IPS-18a (cell line): ENCODE results near the gene TENT4A.

Experiments
- H3K27ac ChIP-seq: one replicate; pipeline ENCODE4 v1.5.1; 2013; ENCODE audit warnings: low read length
- H3K27me3 ChIP-seq: one replicate; pipeline ENCODE4 v1.6.1; 2013; ENCODE audit warnings: mild to moderate bottlenecking, low read length; ENCODE audit not compliant: control insufficient read depth, insufficient read depth
- H3K36me3 ChIP-seq: one replicate; pipeline ENCODE4 v1.6.1; 2013; ENCODE audit warnings: low read depth, low read length; ENCODE audit not compliant: control insufficient read depth
- H3K4me1 ChIP-seq: one replicate; pipeline ENCODE4 v1.6.1; 2013; ENCODE audit warnings: low read depth, low read length; ENCODE audit not compliant: control insufficient read depth
- H3K4me3 ChIP-seq: one replicate; pipeline ENCODE4 v1.5.1; 2013; ENCODE audit warnings: low read length
- H3K9ac ChIP-seq: one replicate; pipeline ENCODE4 v1.6.1; 2013; ENCODE audit warnings: mild to moderate bottlenecking, low read length, moderate library complexity
- H3K9me3 ChIP-seq: one replicate; pipeline ENCODE4 v1.6.1; 2013; ENCODE audit warnings: low read depth, low read length; ENCODE audit not compliant: control insufficient read depth

The TENT4A gene

DNA sequence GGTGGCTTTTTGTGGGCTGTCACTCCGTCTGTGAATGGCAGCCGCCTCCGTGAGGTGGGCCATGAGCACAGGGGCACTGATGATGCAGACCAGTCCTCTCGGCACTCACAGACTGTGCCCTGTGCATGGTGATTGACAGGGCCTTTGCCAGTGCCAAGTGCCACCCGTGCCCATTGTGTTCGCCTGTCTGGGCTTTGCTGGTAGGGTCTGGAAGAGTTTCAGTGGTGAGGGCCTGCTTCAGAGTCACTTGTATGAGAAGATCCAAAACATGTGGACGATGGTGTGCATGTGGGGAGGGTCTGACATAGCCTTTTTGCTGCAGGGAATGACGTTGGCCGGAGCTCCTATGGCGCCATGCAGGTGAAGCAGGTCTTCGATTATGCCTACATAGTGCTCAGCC lies 34.9 kb downstream of the TENT4A start:
- peaks cover 63% of the 10 kb centered on the region for H3K36me3 ChIP-seq
- H3K27ac ChIP-seq = no peak overlapping the region

GRCh38 chr5:6749026-6749716 lies 35.9 kb downstream of the TENT4A start:
- Histone ChIP-seq H3K9me3 (no peaks in the 10 kb centered on the region), H3K36me3 (peaks cover 61% of the 10 kb centered on the region), H3K27ac (no peak overlapping the region), H3K9ac (no peak overlapping the region), H3K4me3 (no peak overlapping the region), H3K27me3 (no peaks in the 10 kb centered on the region), H3K4me1 (no peaks in the 10 kb centered on the region)

More for the DNA sequence above, 34.9 kb downstream of the TENT4A start:
- H3K9ac ChIP-seq = no peak overlapping the region
- no peak overlapping the region for H3K4me3 ChIP-seq
- no peaks in the 10 kb centered on the region for H3K9me3 ChIP-seq
- no peaks in the 10 kb centered on the region for H3K27me3 ChIP-seq
- no peaks in the 10 kb centered on the region for H3K4me1 ChIP-seq

DNA sequence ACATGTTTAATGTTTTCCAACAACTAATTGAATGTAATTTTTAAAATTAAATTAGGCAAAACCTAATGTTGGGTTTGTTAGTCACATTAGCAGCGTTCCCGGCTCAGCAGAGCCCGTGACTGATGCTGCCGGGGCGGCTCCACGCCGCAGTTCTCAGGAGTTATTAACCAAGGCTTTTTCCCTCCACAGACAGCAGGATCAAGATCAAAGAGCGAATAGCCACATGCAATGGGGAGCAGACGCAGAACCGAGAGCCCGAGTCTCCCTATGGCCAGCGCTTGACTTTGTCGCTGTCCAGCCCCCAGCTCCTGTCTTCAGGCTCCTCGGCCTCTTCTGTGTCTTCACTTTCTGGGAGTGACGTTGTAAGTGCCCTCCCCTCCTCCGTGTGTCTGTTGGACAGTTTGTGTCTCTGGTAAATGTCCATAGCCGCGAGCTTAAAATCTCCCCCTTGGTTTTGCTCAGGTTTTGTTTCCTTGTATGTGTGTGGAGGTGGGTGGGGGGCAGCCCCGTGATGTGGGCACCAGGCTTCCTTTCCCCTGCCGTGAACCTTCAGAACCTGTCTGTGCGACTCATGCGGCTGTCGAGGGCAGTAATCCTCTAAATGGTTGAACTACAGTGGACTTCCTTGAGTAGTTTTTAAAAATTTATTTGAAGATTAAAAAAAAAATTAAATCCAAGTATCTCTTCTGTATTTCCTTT lies 37.1 kb downstream of the TENT4A start:
- Histone ChIP-seq H3K9ac (no peak overlapping the region), H3K27me3 (no peaks in the 10 kb centered on the region), H3K27ac (no peak overlapping the region), H3K4me3 (no peak overlapping the region), H3K9me3 (no peaks in the 10 kb centered on the region), H3K4me1 (no peaks in the 10 kb centered on the region), H3K36me3 (peaks cover 70% of the 10 kb centered on the region)

DNA sequence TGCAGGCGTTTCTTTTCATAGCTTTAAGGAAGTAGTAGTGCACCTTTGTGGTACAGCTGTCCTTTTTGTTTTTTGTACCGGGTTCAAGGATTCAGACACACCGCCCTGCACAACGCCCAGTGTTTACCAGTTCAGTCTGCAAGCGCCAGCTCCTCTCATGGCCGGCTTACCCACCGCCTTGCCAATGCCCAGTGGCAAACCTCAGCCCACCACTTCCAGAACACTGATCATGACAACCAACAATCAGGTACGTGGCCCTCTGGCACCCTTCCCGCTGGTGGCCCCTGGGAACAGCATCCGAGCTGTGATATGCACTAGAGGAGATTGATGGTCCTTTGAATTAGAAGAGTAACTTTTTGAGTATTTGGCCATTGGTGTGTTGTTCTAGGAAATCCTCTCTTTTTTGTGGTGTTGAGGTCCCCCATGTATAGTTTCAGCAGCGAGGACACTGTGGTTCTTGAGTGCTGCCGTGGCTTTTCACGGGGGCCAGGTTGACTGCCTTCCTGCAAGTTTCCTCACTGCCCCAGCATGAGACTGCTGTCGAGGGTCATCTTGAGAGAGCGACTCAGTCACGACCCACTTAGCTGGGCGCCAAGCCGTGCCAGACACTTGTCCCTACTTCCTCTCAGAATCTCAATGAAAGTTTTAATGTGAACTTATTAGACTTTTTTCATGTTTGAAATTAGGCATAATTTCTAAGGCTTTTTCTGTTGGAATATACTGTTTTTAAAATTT lies 37.9 kb downstream of the TENT4A start:
- Histone ChIP-seq H3K36me3 (peaks cover 70% of the 10 kb centered on the region), H3K4me1 (no peaks in the 10 kb centered on the region), H3K4me3 (no peak overlapping the region), H3K9me3 (no peaks in the 10 kb centered on the region), H3K9ac (no peak overlapping the region), H3K27ac (no peak overlapping the region), H3K27me3 (no peaks in the 10 kb centered on the region)

DNA sequence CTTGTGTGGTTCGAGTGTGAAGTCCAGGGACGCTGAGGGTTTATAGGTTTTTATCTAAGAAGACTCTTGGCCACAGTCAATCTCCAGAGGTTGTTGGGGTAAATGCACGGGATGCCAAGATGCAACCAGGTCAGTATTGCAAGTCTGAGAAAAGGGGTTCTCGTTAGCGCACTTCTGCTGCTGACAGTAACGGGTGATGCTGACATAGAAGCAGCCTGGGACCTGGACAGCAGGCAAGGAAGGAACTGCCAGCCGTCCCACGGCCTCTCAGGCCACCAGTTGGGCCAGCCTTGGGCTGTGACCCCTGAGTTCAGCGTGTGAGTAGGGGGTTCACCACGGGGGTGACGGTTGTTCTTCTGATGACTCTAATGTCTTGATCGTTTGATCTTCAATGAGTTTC lies 39.0 kb downstream of the TENT4A start:
- peaks cover 68% of the 10 kb centered on the region for H3K36me3 ChIP-seq
- H3K9ac ChIP-seq = no peak overlapping the region
- H3K27ac ChIP-seq = no peak overlapping the region
- H3K4me1 ChIP-seq = no peaks in the 10 kb centered on the region
- H3K4me3 ChIP-seq = no peak overlapping the region
- no peaks in the 10 kb centered on the region for H3K27me3 ChIP-seq
- no peaks in the 10 kb centered on the region for H3K9me3 ChIP-seq

DNA sequence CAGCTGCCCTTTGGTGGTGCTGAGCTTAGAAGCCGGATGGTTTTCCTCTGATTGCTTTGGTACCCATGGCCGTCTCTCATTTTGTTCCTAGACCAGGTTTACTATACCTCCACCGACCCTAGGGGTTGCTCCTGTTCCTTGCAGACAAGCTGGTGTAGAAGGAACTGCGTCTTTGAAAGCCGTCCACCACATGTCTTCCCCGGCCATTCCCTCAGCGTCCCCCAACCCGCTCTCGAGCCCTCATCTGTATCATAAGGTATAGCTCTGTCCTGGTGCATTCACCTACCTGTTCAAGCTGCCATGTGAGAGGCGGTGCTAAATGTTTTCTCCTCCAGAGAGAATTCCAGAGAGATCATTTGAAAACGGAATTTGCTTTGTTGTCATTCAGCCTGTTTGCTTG lies 39.5 kb downstream of the TENT4A start:
- H3K27ac ChIP-seq = no peak overlapping the region
- H3K36me3 ChIP-seq = peaks cover 64% of the 10 kb centered on the region
- no peak overlapping the region for H3K4me3 ChIP-seq
- no peaks in the 10 kb centered on the region for H3K4me1 ChIP-seq
- no peaks in the 10 kb centered on the region for H3K27me3 ChIP-seq
- H3K9ac ChIP-seq = no peak overlapping the region
- no peaks in the 10 kb centered on the region for H3K9me3 ChIP-seq

- Histone ChIP-seq H3K4me3 (no peak overlapping the region), H3K9me3 (no peaks in the 10 kb centered on the region), H3K27me3 (no peaks in the 10 kb centered on the region), H3K4me1 (no peaks in the 10 kb centered on the region), H3K36me3 (peaks cover 62% of the 10 kb centered on the region), H3K27ac (no peak overlapping the region), H3K9ac (no peak overlapping the region)
These were observed 40.6 kb downstream of the TENT4A start for GRCh38 chr5:6753851-6754250.

- H3K27ac ChIP-seq = no peak overlapping the region
- no peak overlapping the region for H3K9ac ChIP-seq
- no peak overlapping the region for H3K4me3 ChIP-seq
- H3K4me1 ChIP-seq = no peaks in the 10 kb centered on the region
- H3K9me3 ChIP-seq = no peaks in the 10 kb centered on the region
- H3K36me3 ChIP-seq = peaks cover 58% of the 10 kb centered on the region
- no peaks in the 10 kb centered on the region for H3K27me3 ChIP-seq
These were observed 41.5 kb downstream of the TENT4A start for GRCh38 chr5:6754766-6755165.

DNA sequence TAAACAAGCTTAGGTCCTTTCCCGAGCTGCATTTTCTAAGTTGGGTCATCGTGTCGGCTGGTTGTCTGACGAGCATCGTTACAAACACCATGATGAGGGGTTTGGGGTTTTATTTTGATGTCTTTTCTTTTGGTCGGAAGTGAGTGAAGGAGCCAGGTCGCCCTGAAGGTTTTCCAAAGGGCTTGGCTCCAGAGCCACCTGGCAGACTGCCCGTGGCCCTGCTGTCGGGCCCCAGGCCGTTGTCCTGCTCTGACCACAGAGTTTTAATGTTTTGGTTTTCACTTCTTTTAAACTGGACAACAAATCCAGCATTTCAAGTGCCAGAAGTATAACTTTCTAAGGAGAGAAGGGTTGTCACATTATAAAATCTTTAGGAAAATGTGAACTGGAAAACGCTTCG lies 42.3 kb downstream of the TENT4A start:
- no peaks in the 10 kb centered on the region for H3K27me3 ChIP-seq
- no peaks in the 10 kb centered on the region for H3K9me3 ChIP-seq
- H3K4me1 ChIP-seq = no peaks in the 10 kb centered on the region
- no peak overlapping the region for H3K4me3 ChIP-seq
- peaks cover 50% of the 10 kb centered on the region for H3K36me3 ChIP-seq
- no peak overlapping the region for H3K27ac ChIP-seq
- H3K9ac ChIP-seq = no peak overlapping the region

GRCh38 chr5:6755941-6756340 lies 42.7 kb downstream of the TENT4A start:
- Histone ChIP-seq H3K4me1 (no peaks in the 10 kb centered on the region), H3K9ac (no peak overlapping the region), H3K27me3 (no peaks in the 10 kb centered on the region), H3K4me3 (no peak overlapping the region), H3K9me3 (no peaks in the 10 kb centered on the region), H3K27ac (no peak overlapping the region), H3K36me3 (peaks cover 48% of the 10 kb centered on the region)

DNA sequence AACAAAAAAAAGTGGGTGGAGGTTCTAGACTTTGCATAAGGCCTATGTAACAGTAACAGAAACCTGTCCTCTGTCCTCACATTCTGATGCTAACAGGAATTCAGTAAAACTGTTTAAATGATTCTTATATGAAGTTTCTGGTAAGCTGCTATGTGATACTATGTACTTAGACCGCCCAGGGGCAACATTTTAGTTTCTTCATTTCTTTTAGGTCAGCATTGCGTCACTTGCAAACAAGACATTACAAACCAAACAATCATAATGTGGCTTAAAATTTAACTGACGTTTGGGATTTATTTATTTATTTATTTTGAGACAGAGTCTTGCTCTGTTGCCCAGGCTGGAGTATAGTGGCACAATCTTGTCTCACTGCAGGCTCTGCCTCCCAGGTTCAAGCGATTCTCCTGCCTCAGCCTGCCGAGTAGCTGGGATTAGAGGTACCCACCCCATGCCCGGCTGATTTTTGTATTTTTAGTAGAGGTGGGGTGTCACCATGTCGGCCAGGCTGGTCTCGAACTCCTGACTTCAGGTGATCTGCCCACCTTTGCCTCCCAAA lies 44.3 kb downstream of the TENT4A start:
- Histone ChIP-seq H3K4me3 (no peak overlapping the region), H3K27ac (no peak overlapping the region), H3K27me3 (no peaks in the 10 kb centered on the region), H3K9ac (no peak overlapping the region), H3K4me1 (no peaks in the 10 kb centered on the region), H3K36me3 (peaks cover 34% of the 10 kb centered on the region), H3K9me3 (no peaks in the 10 kb centered on the region)
